ENCODE data around the gene ANOS1. TPM values are rescaled to one million over a fixed set of nuclear protein-coding genes. Genes with fewer than 3 reads are reported as not detected.
"Not testable (repeated sequence)": the region's sequence is repeated elsewhere in the genome, so short reads cannot be mapped to it uniquely, and the experiment has no call there.

Gene ANOS1
- total RNA-seq, 1 experiment from 2014 or later = not detected

- no peak overlapping the region for H2AFZ ChIP-seq (ENCODE audit: low read length)
- H3K4me3 ChIP-seq (ENCODE audit: low read length) = no peak overlapping the region
- H3K9me3 ChIP-seq (ENCODE audit: low read length) = no peaks in the 10 kb centered on the region
- H3K9me2 ChIP-seq (replicated peaks; ENCODE audit: insufficient read depth, low read length) = no peaks in the 10 kb centered on the region
- DNase-seq = no peak
- no peaks in the 10 kb centered on the region for H3K27me3 ChIP-seq (ENCODE audit: low read length)
- no peak overlapping the region for H3K9ac ChIP-seq (ENCODE audit: low read length)
- H3K36me3 ChIP-seq (ENCODE audit: insufficient read depth, low read length) = no peaks in the 10 kb centered on the region
- H3K4me2 ChIP-seq (ENCODE audit: low read depth, low read length, poor library complexity, severe bottlenecking) = no peak overlapping the region
- no peaks in the 10 kb centered on the region for H4K20me1 ChIP-seq (ENCODE audit: insufficient read depth, low read depth, low read length)
- no peaks in the 10 kb centered on the region for H3K79me2 ChIP-seq (ENCODE audit: low read length)
- no peak overlapping the region for H3K27ac ChIP-seq (ENCODE audit: low read length)
- no peaks in the 10 kb centered on the region for H3K4me1 ChIP-seq (ENCODE audit: low read length)
Measured at GRCh38 chrX:8500203-8500602, 231.7 kb downstream of the ANOS1 start.

DNA sequence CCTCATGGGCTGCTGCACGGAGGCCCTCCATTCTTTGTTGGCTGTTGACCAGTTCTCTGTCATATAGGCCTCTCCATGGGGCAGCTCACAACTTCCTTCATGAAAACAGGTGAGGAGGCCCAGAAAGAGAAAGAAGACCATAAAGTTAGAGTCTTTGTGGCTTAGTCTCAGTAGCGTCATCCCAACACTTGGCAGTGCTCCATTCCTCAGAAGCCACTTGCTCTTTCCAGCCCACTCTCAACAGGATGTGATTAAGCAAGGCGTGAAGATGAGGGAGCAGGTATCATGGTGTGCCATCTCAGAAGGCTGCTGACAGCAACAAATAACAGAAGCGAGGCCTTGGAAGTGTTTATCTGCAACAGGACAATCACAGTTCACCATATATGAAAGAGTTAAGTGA, 236.9 kb downstream of the ANOS1 start:
- H3K27ac ChIP-seq (ENCODE audit: low read length); H3K36me3 ChIP-seq (ENCODE audit: insufficient read depth, low read length); H3K9ac ChIP-seq (ENCODE audit: low read length); H3K4me3 ChIP-seq (ENCODE audit: low read length); H3K4me1 ChIP-seq (ENCODE audit: low read length); H3K9me2 ChIP-seq (replicated peaks; ENCODE audit: insufficient read depth, low read length); DNase-seq; H3K79me2 ChIP-seq (ENCODE audit: low read length); H3K9me3 ChIP-seq (ENCODE audit: low read length); H4K20me1 ChIP-seq (ENCODE audit: insufficient read depth, low read depth, low read length); H3K27me3 ChIP-seq (ENCODE audit: low read length); H2AFZ ChIP-seq (ENCODE audit: low read length); H3K4me2 ChIP-seq (ENCODE audit: low read depth, low read length, poor library complexity, severe bottlenecking): not testable (repeated sequence)

- Histone ChIP-seq H3K4me1 (ENCODE audit: low read length) (no peaks in the 10 kb centered on the region), H2AFZ (ENCODE audit: low read length) (no peak overlapping the region), H4K20me1 (ENCODE audit: insufficient read depth, low read depth, low read length) (no peaks in the 10 kb centered on the region), H3K36me3 (ENCODE audit: insufficient read depth, low read length) (no peaks in the 10 kb centered on the region), H3K9me2 (replicated peaks; ENCODE audit: insufficient read depth, low read length) (no peaks in the 10 kb centered on the region), H3K4me2 (ENCODE audit: low read depth, low read length, poor library complexity, severe bottlenecking) (no peak overlapping the region), H3K27me3 (ENCODE audit: low read length) (no peaks in the 10 kb centered on the region), H3K27ac (ENCODE audit: low read length) (no peak overlapping the region), H3K79me2 (ENCODE audit: low read length) (no peaks in the 10 kb centered on the region), H3K9ac (ENCODE audit: low read length) (no peak overlapping the region), H3K9me3 (ENCODE audit: low read length) (no peaks in the 10 kb centered on the region), H3K4me3 (ENCODE audit: low read length) (no peak overlapping the region)
- DNase-seq = no peak
Measured at GRCh38 chrX:8484360-8484949, 247.5 kb downstream of the ANOS1 start.

Other genes starting within 250 kb of the ANOS1 start
- not detected in 2 replicates for gene FAM9A, start 69.2 kb upstream of the ANOS1 start, total RNA-seq (2014; rRNA removed; shearing (Covaris generic); ENCODE audit: low replicate concordance)